ENCODE data around the gene VPS37D. TPM values are rescaled to one million over a fixed set of nuclear protein-coding genes. Genes with fewer than 3 reads are reported as not detected.

VPS37D gene
- total and polyA plus RNA-seq, 7 donors, result 0.60 to 8.7 (median 2.6) TPM; not detected in 1

GRCh38 chr7:73622909-73623797 is 44.5 kb upstream of the VPS37D start:
- no peaks in the 10 kb centered on the region for H3K9me3 ChIP-seq
- H3K27ac ChIP-seq, result peak overlapping the region in 3 of 4 donors; percentile 16 to 42 (median 29)
- intact Hi-C loops (cut with DNase I), result no loop called here
- TF ChIP-seq POLR2AphosphoS5 (IDR thresholded peaks at IDR 0.05), result peak in 2 of 4 donors; percentile 30 to 63
- no peak for TF ChIP-seq CTCF (IDR thresholded peaks at IDR 0.05)
- TF ChIP-seq POLR2A (IDR thresholded peaks at IDR 0.05), result peak in 1 of 2 donors; percentile 21
- TF ChIP-seq EP300 (IDR thresholded peaks at IDR 0.05), result no peak
- H3K4me1 ChIP-seq, result peaks cover 0 to 23% (median 20%) of the 10 kb centered on the region in 4 donors
- 1 to 4% methylated on average over 58 of the region's 58 CpGs for WGBS, 2 donors
- H3K27me3 ChIP-seq, result peaks cover 24 to 70% (median 46%) of the 10 kb centered on the region in 3 donors
- peak overlapping the region in 3 of 4 donors; percentile 44 to 53 (median 45) for H3K4me3 ChIP-seq
- peak; percentile 81 for DNase-seq
- no peaks in the 10 kb centered on the region for H3K36me3 ChIP-seq

GRCh38 chr7:73623798-73624668 is 43.6 kb upstream of the VPS37D start, which contains the start of gene MLXIPL:
TSS of gene MLXIPL (minus strand) at chr7:73624522. CDS start at chr7:73624492, 30 bp downstream.
- Histone ChIP-seq H3K27ac (peak within 1 kb of the TSS in 3 of 4 donors; percentile 15 to 42 (median 29)), H3K9me3 (no peaks in the 10 kb centered on the region), H3K4me1 (peaks cover 0 to 23% (median 20%) of the 10 kb centered on the region in 4 donors), H3K36me3 (no peaks in the 10 kb centered on the region), H3K4me3 (peak within 1 kb of the TSS; percentile 21 to 53 (median 44)), H3K27me3 (peaks cover 24 to 79% (median 52%) of the 10 kb centered on the region in 3 donors)
- peak; percentile 80 for DNase-seq
- intact Hi-C loops (cut with DNase I), result no loop called here
- 1 to 4% methylated on average over 80 of the region's 80 CpGs for WGBS, 2 donors
- TF ChIP-seq POLR2AphosphoS5 (IDR thresholded peaks at IDR 0.05), result peak in 3 of 4 donors; percentile 43 to 63 (median 54)
- TF ChIP-seq CTCF (IDR thresholded peaks at IDR 0.05), result no peak
- peak in 1 of 2 donors; percentile 21 for TF ChIP-seq POLR2A (IDR thresholded peaks at IDR 0.05)

GRCh38 chr7:73624669-73625001 is 43.0 kb upstream of the VPS37D start:
- TF ChIP-seq CTCF (IDR thresholded peaks at IDR 0.05) (no peak), POLR2A (IDR thresholded peaks at IDR 0.05) (no peak), EP300 (IDR thresholded peaks at IDR 0.05) (no peak), POLR2AphosphoS5 (IDR thresholded peaks at IDR 0.05) (no peak)
- peak overlapping the region in 3 of 4 donors; percentile 44 to 53 (median 45) for H3K4me3 ChIP-seq
- H3K4me1 ChIP-seq, result peaks cover 0 to 23% (median 20%) of the 10 kb centered on the region in 4 donors
- no peaks in the 10 kb centered on the region for H3K9me3 ChIP-seq
- no peaks in the 10 kb centered on the region for H3K36me3 ChIP-seq
- WGBS, 2 donors, result 30 to 39% methylated on average over 9 of the region's 9 CpGs
- no peak for DNase-seq
- intact Hi-C loops (cut with DNase I), result no loop called here
- H3K27me3 ChIP-seq, result peaks cover 27 to 85% (median 52%) of the 10 kb centered on the region in 3 donors
- no peak overlapping the region for H3K27ac ChIP-seq

DNA sequence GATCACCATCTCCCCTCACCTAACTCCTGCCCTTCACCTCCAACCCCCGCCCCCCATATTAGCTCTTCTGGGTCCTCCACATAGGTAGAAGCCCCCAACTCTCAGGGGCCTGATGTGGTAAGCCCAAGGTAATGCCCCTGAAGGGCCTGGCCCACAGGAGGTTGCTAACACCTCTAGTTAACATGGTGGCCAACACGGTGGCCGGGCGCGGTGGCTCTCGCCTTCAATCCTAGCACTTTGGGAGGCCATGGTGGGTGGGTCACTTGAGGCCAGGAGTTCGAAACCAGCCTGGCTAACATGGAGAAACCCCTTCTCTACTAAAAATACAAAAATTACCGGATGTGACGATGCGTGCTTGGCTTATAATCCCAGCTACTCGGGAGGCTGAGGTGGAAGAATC is 42.4 kb upstream of the VPS37D start:
- no peak overlapping the region for H3K4me3 ChIP-seq
- H3K9me3 ChIP-seq, result no peaks in the 10 kb centered on the region
- H3K4me1 ChIP-seq, result peaks cover 0 to 23% (median 20%) of the 10 kb centered on the region in 4 donors
- no peaks in the 10 kb centered on the region for H3K36me3 ChIP-seq
- TF ChIP-seq POLR2AphosphoS5 (IDR thresholded peaks at IDR 0.05), result no peak
- no peak for TF ChIP-seq POLR2A (IDR thresholded peaks at IDR 0.05)
- no peak for TF ChIP-seq CTCF (IDR thresholded peaks at IDR 0.05)
- TF ChIP-seq EP300 (IDR thresholded peaks at IDR 0.05), result no peak
- peaks cover 27 to 85% (median 52%) of the 10 kb centered on the region in 3 donors for H3K27me3 ChIP-seq
- intact Hi-C loops (cut with DNase I), result no loop called here
- no peak overlapping the region for H3K27ac ChIP-seq
- no peak for DNase-seq
- 94 to 96% methylated on average over 11 of the region's 11 CpGs for WGBS, 2 donors

Data from sigmoid colon (tissue), 7 donors.